ENCODE measurements around the gene BCL2L11.

- TF ChIP-seq CTCF (conservative IDR thresholded peaks at IDR 0.05; ENCODE audit: low read depth, low read length) (no peak), EZH2 (IDR thresholded peaks at IDR 0.05; ENCODE audit: borderline replicate concordance, low read depth, low read length, poor library complexity, severe bottlenecking) (no peak)
Measured at GRCh38 chr2:111156529-111156928, 35.8 kb downstream of the BCL2L11 start.
